ENCODE data around the gene EFHD2.
"Not testable (repeated sequence)": the region's sequence is repeated elsewhere in the genome, so short reads cannot be mapped to it uniquely, and the experiment has no call there.

The EFHD2 gene

DNA sequence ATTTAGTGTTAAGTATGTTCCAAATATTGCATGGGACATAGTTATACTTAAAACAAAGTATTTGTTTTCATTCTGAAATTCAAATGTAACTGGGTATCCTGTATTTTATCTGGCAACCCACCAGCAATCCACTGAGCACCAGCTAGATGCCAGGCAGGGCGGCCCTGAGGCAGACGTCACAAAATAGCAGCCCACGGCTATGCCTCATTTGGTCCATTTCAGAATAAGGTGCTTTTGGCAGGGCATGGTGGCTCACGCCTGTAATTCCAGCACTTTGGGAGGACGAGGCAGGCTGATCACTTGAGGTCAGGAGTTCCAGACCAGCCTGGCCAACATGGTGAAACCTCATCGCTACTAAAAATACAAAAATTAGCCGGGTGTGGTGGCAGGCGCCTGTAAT is 19.9 kb upstream of the EFHD2 start:
- DNase-seq = not testable (repeated sequence)

DNA sequence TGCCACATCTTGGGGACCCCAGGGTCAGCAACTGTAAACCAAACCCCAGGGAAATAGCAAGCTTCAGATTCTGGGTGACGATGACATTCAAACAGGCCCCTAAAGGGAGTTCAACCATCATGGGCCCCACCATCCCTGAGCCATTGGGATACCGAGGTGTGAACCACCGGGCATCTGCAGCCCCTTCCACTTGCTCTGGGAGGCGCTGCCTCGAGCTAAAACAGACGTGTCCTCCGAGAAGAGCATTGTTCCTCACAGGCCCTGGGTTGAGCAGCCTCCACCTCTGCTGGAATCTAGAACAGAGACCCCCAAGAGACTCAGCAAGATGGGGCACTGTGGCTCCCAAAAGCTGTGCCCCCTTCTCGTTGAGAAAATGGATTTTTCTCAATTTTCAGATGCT is 19.0 kb upstream of the EFHD2 start:
- DNase-seq = no peak

GRCh38 chr1:15391366-15391765 is 18.3 kb upstream of the EFHD2 start:
- no peak for DNase-seq

- DNase-seq = no peak
Measured at GRCh38 chr1:15393475-15394257, 16.0 kb upstream of the EFHD2 start.

GRCh38 chr1:15394258-15394690 is 15.4 kb upstream of the EFHD2 start:
- DNase-seq = no peak

DNA sequence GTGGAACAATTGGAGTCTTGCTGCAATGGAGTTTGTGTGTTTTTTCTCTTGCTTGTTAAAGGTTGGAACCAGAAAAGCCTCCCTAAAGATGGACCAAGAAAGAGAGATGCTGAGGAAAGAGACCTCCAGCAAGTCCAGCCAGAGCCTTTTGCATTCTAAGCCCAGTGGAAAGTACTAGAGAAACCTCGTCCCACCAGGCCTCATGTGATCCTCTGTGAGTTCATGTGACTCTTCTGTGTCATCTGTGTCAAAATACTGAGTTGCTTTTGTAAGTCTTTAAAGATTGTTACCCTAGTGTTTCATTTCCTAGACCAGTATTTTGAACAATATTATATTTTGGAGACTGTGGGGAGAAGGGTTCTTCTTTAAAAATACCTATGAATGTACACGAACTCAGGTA is 12.5 kb upstream of the EFHD2 start:
- DNase-seq = no peak

- DNase-seq = no peak
Measured at GRCh38 chr1:15399710-15400109, 10.0 kb upstream of the EFHD2 start.

- DNase-seq = no peak
Measured at GRCh38 chr1:15400627-15401026, 9.1 kb upstream of the EFHD2 start.

- no peak for DNase-seq
Measured at GRCh38 chr1:15401391-15402055, 8.2 kb upstream of the EFHD2 start.

- no peak for DNase-seq
Measured at GRCh38 chr1:15402809-15403450, 6.8 kb upstream of the EFHD2 start.

- DNase-seq = no peak
Measured at GRCh38 chr1:15403962-15404580, 5.6 kb upstream of the EFHD2 start.

GRCh38 chr1:15405106-15405850 is 4.4 kb upstream of the EFHD2 start:
- no peak for DNase-seq

DNA sequence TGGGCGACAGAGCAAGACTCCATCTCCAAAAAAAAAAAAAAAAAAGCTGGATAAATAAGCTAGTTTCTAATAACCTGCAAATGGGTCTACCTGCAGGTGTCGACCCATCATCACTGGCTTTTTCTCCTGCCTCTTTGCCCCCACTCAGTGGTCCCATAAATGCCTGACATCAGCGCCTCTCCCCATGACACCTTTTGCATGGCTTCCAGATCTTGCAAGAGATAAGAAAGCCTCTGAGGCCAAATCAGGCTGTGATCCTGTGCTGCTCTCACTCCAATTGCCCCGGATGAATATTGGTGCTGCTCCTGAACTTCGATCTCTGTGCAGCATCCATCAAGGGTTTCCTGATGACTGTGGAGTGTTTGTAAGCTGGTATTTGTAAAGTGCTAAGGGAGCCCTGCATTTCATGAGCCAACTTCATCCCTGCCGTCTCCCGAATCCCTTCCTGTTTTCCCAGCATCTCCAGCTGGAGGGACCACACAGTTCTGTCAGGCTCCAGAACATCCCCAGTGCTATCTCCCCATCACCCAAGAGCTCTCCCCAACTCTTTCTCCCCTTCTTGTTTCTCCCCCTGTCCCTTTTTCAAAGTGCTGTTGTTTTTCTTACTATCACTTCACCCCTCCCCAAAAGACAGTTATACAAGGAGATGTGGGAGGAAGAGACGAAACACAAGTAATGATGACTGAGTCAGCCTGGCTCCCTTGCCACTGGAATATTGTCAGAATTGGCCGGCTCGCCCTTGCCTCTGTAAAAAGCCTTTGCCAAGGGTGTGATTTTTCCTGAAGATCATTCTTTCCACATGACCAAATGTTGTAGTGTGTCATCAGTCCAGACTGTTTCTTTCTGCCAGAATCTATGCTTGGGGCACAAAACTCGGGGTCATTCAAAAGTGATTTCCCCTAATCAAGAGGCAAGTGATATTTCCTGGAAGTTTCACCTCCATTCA is 2.8 kb upstream of the EFHD2 start:
- DNase-seq = no peak

DNA sequence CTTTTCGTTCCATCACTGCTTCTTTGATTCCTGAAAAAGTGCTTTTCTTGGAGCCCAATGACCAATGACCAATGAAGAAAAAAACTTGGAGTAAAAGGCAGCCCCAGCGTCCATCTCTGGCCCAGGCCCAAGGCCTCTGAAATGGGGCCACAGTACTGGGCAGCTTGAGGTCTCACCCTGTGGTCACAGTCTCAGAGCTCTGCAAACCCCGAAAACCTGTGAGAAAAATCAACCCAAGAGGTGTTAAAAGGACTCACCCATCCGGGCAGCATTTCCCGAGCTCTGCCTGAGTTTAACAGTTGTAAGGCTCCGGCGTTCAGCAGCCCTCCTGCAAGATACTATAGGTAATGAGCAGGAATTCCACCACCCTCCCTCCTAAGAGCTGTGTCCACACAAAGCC is 2.1 kb upstream of the EFHD2 start:
- DNase-seq = no peak

GRCh38 chr1:15408890-15409387 is 749 bp upstream of the EFHD2 start:
- no peak for DNase-seq

- no peak for DNase-seq
Measured at GRCh38 chr1:15410223-15410883, 665 bp downstream of the EFHD2 start.

DNA sequence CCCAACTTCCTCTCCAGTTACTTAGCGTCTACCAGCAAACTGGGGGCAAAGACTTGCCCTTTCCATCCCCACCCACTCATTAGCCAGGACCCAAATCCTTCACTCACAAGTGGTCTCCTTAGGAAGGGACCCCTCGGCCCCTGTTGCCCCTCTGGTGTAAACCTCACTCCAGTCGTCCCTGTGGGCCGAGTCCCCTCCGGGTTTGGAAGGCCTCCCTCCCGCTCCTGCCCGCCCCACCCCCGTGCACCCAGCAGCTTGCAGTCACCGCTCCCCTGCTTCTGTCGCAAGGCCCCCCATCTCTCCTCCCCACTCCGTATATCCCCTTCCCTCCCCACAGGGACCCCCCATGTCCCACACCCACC is 1.2 kb downstream of the EFHD2 start:
- no peak for DNase-seq

- DNase-seq = peak in 1 of 5 donors; percentile 63
Measured at GRCh38 chr1:15411593-15412137, 2.0 kb downstream of the EFHD2 start.

- peak in 1 of 5 donors; percentile 49 for DNase-seq
Measured at GRCh38 chr1:15412175-15412800, 2.6 kb downstream of the EFHD2 start.

GRCh38 chr1:15412843-15413242 is 3.2 kb downstream of the EFHD2 start:
- no peak for DNase-seq

Measured in T-helper 1 cell (primary cell).